ENCODE data around the gene ACP4.

ACP4 gene

DNA sequence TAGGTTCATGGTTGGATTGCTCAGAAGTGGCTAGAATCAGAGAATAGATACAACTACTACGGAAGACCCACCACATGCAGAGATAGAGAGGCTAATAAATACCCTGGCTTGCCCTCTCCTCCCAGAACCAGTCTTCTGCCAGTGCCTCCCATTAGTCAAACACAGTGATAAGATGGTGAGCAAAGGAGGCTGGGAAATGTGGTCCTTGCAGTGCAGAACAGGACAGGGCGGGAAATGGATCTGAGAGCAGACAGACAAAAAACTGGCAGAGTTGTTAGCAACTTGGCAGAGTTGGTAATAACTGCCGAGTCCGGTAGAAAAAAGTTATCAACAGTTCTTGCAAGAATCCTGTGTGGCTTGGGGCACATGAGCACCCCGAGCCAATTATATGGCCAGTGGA is 24.7 kb downstream of the ACP4 start:
- DNase-seq (ENCODE audit: low read depth) = no peak
- no peak overlapping the region for H3K4me3 ChIP-seq (ENCODE audit: control insufficient read depth, low read depth, low read length)
- TF ChIP-seq, protein P1, sequence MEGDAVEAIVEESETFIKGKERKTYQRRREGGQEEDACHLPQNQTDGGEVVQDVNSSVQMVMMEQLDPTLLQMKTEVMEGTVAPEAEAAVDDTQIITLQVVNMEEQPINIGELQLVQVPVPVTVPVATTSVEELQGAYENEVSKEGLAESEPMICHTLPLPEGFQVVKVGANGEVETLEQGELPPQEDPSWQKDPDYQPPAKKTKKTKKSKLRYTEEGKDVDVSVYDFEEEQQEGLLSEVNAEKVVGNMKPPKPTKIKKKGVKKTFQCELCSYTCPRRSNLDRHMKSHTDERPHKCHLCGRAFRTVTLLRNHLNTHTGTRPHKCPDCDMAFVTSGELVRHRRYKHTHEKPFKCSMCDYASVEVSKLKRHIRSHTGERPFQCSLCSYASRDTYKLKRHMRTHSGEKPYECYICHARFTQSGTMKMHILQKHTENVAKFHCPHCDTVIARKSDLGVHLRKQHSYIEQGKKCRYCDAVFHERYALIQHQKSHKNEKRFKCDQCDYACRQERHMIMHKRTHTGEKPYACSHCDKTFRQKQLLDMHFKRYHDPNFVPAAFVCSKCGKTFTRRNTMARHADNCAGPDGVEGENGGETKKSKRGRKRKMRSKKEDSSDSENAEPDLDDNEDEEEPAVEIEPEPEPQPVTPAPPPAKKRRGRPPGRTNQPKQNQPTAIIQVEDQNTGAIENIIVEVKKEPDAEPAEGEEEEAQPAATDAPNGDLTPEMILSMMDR (conservative IDR thresholded peaks at IDR 0.05; ENCODE audit: control insufficient read depth, insufficient read depth, low read depth, low read length) = no peak

DNA sequence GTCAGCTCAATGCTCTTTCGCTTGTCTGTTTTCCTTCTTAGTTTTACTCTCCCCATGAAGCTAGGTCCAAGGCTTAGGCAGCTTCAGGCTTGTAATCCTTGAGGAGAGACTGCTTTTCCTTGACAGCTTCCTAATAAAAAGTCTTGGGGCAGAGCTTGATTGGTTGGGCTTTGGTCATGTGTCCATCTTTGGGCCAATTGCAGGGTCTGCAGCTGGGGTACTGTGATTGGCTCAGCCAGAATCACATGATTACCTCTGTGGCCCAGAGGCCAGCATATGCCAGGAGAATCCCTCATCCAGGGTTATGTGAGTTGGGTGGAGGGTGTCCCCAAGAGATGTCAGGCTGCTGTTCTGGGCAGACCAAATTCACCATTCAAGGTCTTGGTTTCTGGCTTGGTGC is 25.2 kb downstream of the ACP4 start:
- TF ChIP-seq, protein P1 (conservative IDR thresholded peaks at IDR 0.05; ENCODE audit: control insufficient read depth, insufficient read depth, low read depth, low read length) = no peak
- H3K4me3 ChIP-seq (ENCODE audit: control insufficient read depth, low read depth, low read length) = no peak overlapping the region
- DNase-seq (ENCODE audit: low read depth) = no peak

DNA sequence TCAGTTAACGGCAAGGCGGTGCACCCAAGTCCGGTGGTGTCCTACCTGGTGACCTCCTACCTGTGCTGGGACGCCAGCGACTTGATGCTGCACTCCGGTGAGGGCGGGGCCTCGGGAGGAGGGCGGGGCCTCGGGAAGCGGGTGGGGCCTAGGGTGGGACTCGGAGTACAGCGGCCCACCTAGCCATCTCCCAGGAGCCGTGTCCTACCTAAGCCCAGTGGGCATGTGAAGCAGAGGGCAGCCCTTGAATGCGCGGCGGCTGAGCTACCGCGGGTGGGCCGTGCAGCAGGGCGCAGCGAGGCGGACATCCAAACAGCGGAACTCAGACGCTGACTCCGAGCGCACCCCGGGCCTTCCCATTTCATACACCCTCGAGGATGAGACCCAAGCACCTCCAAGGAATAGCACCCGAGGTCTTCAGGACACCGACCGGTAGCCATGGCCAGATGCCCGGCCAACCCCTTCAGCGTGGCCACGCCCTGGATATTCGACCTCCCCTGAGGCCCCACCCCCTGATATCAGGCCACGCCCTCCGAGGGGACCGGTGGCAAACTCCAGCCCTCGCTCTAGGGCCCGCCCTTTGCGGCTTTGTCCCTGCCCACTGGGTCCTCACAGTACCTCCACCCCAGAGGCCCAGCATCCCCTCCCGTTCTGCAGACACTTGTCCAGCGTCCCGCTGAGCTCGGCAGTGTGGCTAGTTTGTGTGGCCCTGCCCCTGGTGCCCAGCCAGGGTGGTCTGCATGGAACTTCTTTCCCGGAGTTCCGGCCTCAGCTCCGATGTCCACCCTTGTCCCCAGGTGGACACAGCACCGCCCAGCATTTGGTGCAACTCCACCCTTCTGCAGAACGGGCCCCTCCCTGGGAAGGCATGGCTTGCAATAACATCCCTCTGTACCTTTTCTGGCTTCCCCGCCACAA is 28.0 kb downstream of the ACP4 start:
- TF ChIP-seq, protein P1 (conservative IDR thresholded peaks at IDR 0.05; ENCODE audit: control insufficient read depth, insufficient read depth, low read depth, low read length) = no peak
- DNase-seq (ENCODE audit: low read depth) = peak; percentile 10
- H3K4me3 ChIP-seq (ENCODE audit: control insufficient read depth, low read depth, low read length) = peak overlapping the region; percentile 39

DNA sequence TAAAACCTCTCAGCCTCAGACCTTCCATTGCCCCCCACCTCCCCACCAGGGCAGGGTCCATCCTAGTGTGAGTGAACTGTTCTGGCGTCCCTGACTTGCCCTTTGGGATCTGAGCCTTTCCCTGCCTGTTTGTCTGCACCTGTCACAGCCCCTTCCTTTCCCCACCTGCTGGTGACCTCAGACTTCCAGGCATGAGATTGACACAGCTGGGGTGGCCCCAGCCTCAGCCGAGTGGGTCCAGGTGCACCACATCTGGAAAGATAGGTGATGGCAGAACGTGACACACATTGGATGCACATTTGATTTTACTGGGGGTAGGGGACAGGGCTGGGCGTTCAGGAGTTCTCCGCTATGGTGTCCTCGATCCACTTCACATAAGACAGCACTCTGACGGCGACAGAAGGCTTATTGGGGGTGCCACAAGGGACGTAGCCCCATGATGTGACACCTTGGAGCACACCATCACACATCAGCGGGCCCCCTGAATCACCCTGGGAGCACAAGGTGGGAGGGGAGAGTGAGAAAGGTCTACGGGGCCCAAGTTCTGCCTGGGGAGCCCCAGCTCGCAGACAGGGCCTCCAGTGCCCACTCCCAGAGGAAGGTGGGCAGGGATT is 28.8 kb downstream of the ACP4 start:
- TF ChIP-seq, protein P1 (conservative IDR thresholded peaks at IDR 0.05; ENCODE audit: control insufficient read depth, insufficient read depth, low read depth, low read length) = no peak
- no peak overlapping the region for H3K4me3 ChIP-seq (ENCODE audit: control insufficient read depth, low read depth, low read length)
- DNase-seq (ENCODE audit: low read depth) = no peak

GRCh38 chr19:50819636-50820035 is 29.4 kb downstream of the ACP4 start:
- H3K4me3 ChIP-seq (ENCODE audit: control insufficient read depth, low read depth, low read length) = no peak overlapping the region
- TF ChIP-seq, protein P1 (conservative IDR thresholded peaks at IDR 0.05; ENCODE audit: control insufficient read depth, insufficient read depth, low read depth, low read length) = no peak
- no peak for DNase-seq (ENCODE audit: low read depth)

DNA sequence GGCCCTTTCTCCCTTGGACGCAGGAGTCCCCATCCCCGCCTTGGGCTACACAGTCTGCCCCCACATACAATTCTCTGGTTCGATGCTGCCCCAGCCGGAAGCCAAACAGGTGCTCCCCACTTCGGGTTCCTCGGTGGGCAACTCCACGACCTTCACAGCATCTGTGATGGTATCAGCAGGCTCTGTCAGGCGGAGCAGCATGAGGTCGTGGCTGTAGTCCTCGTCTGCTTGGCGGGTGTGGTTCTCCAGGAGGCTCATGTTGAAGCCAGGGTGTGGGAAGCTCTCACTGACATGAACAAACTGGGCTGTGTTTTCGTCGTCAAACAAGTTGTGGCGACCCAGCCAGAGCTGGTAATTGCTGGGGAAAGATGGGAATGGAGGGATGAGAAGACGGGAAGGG is 29.9 kb downstream of the ACP4 start:
- H3K4me3 ChIP-seq (ENCODE audit: control insufficient read depth, low read depth, low read length) = no peak overlapping the region
- TF ChIP-seq, protein P1 (conservative IDR thresholded peaks at IDR 0.05; ENCODE audit: control insufficient read depth, insufficient read depth, low read depth, low read length) = no peak
- DNase-seq (ENCODE audit: low read depth) = no peak
